HG03108 (cell line): ENCODE data around the gene REV3L.

Experiments
- ATAC-seq: cut with Tn5 transposase; IDR thresholded peaks from one replicate; pipeline ENCODE4 v1.9.1; 2021; ENCODE audit warnings: moderate library complexity; ENCODE audit not compliant: unreplicated experiment

Gene REV3L

GRCh38 chr6:111429571-111429970, 53.4 kb downstream of the REV3L start:
- ATAC-seq: no peak

- no peak for ATAC-seq
Observed at GRCh38 chr6:111428811-111429210, 54.2 kb downstream of the REV3L start.

DNA sequence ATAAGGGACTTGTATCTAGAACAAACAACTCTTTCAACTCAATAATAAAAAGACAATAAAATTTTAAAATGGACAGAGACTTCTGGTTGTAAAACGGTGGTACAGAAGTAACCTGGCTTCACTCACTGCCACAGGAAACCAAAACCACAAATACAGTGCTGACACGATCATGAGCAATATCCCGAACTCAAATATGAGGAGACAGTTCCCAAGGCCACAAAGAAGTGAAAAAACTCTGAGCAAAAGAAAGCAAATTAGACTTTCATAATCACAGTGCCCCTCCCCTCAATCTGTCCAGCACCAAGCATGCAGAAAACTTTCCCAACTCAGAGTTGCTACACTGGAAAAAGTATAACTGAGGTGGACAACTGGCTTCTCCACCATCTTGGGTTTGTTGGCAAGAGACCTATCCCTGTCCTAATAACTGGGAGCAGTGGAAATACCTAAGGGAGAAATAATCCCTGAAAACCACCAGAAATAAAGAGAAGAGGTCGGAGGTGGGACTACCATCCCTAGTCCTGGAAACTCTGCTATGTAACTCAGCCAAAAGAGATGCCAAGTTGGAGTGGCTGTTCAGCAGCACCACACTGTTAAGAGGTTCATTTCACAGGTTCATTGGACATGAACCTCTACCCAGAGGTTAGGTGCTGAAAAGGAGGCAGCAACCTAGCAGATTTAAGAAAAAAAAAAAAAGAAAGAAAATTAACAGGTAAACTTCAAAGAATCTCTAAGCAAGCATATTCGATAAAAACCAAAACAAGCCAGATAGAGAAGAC, 55.5 kb downstream of the REV3L start:
- peak; percentile 69 for ATAC-seq

DNA sequence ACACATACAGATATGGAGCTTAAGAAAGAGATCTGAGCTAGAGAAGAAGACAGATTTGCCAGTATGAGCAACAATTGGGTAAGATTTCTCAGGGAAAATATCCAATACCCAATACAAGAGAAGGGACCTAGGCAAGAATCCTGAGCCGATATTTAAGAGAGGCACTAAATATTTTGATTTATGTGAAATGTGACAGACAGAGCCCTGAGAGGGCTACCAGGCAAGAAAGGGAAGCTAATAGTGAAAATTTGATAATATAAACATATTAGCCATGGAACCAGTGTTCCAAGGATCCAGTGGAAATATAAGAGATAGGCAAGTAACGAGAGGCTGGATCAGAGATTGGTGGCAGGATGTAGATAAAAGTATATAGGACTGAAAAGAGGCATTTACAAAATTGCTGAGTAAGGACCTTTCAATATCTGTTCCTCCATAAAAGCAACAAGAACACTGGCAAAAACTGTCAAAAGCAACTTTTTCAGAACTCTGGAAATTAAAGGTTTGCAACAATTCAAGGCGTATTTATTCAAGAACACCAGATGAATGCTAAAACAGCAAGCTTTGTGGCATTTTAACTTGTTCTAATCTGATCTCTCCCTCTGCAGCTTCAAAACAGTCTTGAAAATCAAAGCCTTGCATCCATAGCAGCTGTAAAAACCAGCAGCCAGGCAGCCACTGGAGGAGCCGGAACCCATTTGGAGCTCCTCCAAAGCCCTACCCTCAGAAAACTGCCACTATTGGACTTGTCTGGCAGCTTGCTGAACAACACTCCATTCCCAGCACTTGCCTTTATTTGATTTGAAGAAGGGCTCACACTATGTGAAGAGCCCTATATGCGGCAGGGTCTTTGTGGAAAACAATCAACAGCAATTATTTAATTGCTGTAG, 58.8 kb downstream of the REV3L start:
- ATAC-seq: no peak

GRCh38 chr6:111423055-111423633, 59.9 kb downstream of the REV3L start:
- no peak for ATAC-seq

GRCh38 chr6:111418971-111419693, 63.9 kb downstream of the REV3L start:
- ATAC-seq: no peak

GRCh38 chr6:111417946-111418345, 65.1 kb downstream of the REV3L start:
- ATAC-seq: no peak

GRCh38 chr6:111417181-111417585, 65.8 kb downstream of the REV3L start:
- ATAC-seq: no peak

DNA sequence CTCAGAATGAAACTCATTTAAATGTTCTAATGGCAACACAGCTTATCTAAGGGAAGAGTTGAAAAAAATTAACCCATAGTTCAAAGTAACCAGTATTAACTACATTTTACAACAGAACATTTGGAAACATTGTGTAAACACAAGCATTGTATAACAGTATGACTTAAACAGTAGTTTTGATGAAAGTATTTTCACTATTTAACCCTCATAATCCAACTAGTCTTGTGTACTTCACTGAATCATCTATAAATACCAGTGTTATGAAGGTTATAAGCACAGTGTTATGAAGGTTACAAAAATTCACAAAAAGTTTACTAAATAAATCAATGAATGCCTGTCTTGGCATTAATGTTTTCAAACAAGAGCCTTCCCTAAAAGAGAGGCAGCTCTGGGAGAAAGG, 66.5 kb downstream of the REV3L start:
- ATAC-seq: no peak

DNA sequence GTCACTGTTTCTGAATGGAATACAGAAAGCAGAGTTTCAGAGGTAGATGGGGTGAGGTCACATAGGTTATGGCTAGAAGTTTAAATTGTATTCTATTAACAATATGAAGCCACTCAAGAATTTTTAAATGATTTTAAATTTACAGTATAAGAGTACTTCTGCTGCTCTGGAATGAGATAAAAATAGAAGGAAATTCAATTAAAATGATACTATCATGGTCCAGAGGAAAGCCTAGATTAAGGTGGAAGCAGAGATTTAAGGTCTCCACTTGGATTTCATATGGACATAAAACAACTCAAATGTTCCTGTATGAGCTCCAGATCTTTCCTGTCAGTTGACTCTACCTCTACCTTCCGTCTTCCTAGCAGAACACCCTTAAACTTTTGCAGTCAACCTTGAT, 68.6 kb downstream of the REV3L start:
- ATAC-seq: no peak

GRCh38 chr6:111411978-111412566, 70.9 kb downstream of the REV3L start:
- ATAC-seq: peak; percentile 46

DNA sequence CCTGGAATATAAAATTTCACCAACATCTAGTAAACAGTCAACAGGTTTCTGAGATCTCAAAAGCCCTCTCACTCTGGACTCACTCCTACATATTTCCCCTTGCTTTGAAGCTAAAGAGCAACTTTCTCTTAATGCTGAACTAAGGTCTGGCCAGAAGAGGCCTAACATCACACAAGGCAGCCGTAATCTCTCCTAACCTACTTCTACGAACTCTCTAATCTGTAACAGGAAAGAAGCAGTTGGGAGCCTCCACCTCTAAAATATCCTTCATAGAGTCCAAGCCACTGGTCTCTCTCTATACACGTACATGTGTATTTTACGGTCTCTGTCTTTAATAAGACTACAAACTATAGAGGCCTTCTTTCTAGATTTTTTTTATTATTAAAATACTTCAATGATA, 72.0 kb downstream of the REV3L start:
- no peak for ATAC-seq

- no peak for ATAC-seq
Observed at GRCh38 chr6:111410371-111410770, 72.6 kb downstream of the REV3L start.

DNA sequence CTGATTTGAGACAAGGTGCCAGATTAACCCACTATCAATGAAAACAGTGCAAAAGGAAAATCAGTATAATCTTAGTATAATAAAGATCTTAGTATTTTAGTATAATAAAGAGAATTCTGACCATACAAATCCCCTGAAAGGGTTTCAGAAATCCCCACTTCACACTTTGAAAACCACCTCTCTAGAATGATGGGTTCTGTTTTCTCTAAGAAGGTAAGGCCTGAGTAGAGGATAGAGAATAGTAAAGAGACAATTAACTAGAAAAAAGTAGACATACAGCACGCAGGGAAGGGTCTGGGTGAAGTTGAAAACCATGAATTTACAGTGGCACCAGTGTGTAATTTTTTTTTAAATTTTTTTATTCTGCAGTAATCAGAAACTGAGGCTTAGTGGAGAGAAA, 73.6 kb downstream of the REV3L start:
- no peak for ATAC-seq

- ATAC-seq: no peak
Observed at GRCh38 chr6:111407686-111408085, 75.3 kb downstream of the REV3L start.

GRCh38 chr6:111406200-111406721, 76.8 kb downstream of the REV3L start:
- ATAC-seq: peak; percentile 99

DNA sequence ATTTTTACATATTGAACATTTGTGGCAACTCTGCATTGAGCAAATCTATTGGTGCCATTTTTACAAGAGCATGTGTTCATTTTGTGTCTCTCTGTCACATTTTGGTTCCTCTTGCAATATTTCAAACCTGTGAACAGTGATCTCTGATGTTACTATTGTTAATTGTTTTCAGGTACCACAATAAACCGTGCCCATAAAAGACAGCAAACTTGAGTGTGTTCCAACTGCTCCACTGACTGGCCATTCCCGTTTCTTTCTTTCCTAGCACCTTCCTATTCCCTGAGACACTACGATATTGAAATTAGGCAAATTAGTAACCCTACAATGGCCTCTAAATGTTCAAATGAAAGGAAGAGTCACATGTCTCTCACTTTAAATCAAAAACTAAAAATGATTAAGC, 79.6 kb downstream of the REV3L start:
- no peak for ATAC-seq

DNA sequence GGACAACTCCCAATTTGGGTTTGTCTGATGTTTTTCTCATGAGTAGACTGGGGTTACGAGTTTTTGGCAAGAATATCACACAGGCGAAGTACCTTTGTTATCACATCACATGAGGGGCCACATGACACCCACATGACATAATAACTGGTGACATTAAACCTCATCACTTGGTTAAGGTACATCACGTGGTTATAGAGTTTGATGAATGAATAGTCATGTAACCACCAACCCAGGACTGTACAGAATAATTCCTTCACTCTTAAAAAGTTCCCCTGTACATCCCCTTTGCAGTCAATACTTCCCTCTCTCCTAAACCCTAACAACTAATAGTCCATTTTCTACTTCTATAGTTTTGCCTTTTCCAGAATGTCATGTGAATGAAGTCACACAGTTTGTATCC, 83.4 kb downstream of the REV3L start:
- no peak for ATAC-seq

DNA sequence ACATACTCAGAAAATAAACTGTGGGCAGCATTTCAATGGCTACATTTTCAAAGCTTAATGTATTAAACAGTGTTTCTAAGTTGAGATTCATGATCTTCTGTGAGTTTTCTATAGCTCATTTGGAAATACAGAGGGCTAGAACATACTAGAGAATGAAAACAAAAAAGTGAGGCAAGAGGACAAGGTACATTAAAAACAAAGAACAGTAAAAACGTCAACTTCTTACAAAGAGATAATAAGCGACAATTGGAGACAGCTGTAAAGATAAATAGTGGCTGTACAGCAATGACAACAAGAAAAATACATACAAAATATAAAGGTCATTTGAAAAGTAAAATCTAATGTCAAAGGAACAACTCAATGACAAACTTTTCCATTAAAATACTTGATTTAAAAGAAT, 94.3 kb downstream of the REV3L start:
- ATAC-seq: no peak

- ATAC-seq: no peak
Observed at GRCh38 chr6:111382476-111383294, 100.3 kb downstream of the REV3L start.
